Panc1 (cell line): Measurements from ENCODE around the gene SMPDL3B.

Experiments
- POLR2AphosphoS5 ChIP-seq: IDR thresholded peaks from 2 replicates; pipeline ENCODE4 v1.6.1; 2012; ENCODE audit warnings: mild to moderate bottlenecking, low read depth, low read length, moderate library complexity
- SIN3A ChIP-seq: IDR thresholded peaks from 2 replicates; pipeline ENCODE4 v1.6.1; 2012; ENCODE audit warnings: low read depth, mild to moderate bottlenecking, low read length, moderate library complexity, borderline replicate concordance; ENCODE audit not compliant: insufficient read depth
- TCF7L2 ChIP-seq: IDR thresholded peaks from 2 replicates; pipeline ENCODE4 v1.6.1; 2011; ENCODE audit warnings: mild to moderate bottlenecking, low read depth, low read length, inconsistent platforms
- TF ChIP-seq, protein P1 (sequence below): fragments of 450-650 bp; IDR thresholded peaks from 2 replicates; pipeline ENCODE4 v1.5.1; 2017; ENCODE audit warnings: mild to moderate bottlenecking
- TF ChIP-seq, protein P2 (sequence below), 2 experiments: IDR thresholded peaks; 2 replicates each; pipeline ENCODE4 v1.6.1; 2011 to 2012; ENCODE audit warnings: low read depth in 2 of 2, control low read depth in 1 of 2, low read length in 1 of 2, mild to moderate bottlenecking in 1 of 2, moderate library complexity in 1 of 2; ENCODE audit not compliant: insufficient read depth in 1 of 2

DNA sequence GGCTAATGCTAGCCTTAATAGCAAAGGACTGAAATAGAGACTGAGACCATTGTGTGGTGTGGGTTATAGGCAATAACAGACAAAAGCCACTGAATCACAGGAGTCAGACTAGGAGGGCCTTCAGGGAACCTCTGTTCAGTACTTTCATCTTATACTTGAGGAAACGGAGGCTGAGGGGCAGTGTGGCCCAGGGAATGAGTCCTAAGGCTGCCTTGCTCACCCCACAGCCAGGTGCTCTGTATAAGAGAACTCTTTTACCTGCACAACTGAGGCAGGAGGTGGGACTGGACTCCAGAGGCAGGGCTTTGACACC is 2.7 kb downstream of the SMPDL3B start:
- TF ChIP-seq, protein P1, sequence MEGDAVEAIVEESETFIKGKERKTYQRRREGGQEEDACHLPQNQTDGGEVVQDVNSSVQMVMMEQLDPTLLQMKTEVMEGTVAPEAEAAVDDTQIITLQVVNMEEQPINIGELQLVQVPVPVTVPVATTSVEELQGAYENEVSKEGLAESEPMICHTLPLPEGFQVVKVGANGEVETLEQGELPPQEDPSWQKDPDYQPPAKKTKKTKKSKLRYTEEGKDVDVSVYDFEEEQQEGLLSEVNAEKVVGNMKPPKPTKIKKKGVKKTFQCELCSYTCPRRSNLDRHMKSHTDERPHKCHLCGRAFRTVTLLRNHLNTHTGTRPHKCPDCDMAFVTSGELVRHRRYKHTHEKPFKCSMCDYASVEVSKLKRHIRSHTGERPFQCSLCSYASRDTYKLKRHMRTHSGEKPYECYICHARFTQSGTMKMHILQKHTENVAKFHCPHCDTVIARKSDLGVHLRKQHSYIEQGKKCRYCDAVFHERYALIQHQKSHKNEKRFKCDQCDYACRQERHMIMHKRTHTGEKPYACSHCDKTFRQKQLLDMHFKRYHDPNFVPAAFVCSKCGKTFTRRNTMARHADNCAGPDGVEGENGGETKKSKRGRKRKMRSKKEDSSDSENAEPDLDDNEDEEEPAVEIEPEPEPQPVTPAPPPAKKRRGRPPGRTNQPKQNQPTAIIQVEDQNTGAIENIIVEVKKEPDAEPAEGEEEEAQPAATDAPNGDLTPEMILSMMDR: no peak
- TF ChIP-seq POLR2AphosphoS5 (no peak), SIN3A (no peak), TCF7L2 (no peak)
- TF ChIP-seq, protein P2, sequence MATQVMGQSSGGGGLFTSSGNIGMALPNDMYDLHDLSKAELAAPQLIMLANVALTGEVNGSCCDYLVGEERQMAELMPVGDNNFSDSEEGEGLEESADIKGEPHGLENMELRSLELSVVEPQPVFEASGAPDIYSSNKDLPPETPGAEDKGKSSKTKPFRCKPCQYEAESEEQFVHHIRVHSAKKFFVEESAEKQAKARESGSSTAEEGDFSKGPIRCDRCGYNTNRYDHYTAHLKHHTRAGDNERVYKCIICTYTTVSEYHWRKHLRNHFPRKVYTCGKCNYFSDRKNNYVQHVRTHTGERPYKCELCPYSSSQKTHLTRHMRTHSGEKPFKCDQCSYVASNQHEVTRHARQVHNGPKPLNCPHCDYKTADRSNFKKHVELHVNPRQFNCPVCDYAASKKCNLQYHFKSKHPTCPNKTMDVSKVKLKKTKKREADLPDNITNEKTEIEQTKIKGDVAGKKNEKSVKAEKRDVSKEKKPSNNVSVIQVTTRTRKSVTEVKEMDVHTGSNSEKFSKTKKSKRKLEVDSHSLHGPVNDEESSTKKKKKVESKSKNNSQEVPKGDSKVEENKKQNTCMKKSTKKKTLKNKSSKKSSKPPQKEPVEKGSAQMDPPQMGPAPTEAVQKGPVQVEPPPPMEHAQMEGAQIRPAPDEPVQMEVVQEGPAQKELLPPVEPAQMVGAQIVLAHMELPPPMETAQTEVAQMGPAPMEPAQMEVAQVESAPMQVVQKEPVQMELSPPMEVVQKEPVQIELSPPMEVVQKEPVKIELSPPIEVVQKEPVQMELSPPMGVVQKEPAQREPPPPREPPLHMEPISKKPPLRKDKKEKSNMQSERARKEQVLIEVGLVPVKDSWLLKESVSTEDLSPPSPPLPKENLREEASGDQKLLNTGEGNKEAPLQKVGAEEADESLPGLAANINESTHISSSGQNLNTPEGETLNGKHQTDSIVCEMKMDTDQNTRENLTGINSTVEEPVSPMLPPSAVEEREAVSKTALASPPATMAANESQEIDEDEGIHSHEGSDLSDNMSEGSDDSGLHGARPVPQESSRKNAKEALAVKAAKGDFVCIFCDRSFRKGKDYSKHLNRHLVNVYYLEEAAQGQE (IDR thresholded peaks at IDR 0.05; ENCODE audit: insufficient read depth in 1 of 2, low read depth in 2 of 2, low read length in 1 of 2): no peak
